ENCODE data around the gene ABTB1.

DNA sequence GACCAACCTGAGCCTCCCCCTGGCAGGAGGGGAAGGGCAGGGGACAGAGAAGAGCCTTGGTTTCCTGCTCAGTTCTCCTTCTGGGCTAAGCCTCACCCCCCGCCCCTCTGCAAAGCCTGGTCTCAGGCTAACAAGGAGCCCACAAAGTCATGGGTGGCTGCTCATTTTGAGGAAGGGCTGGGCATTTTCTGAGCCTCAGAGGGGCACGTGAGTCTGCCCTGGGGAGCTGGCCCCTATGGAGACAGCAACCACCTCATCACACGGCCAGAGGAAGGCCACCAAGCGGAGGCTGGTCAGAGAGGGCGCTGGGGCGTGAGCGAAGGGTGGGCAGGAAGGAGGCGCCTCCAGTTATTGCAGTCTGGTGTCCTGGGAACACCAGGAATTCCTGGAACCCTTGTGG lies 18.7 kb downstream of the ABTB1 start:
- no peak for TF ChIP-seq FOXK2 (conservative IDR thresholded peaks at IDR 0.05 in 1 of 2, IDR thresholded peaks at IDR 0.05 in 1 of 2; ENCODE audit: low read depth in 2 of 2)
- TF ChIP-seq, protein P1, sequence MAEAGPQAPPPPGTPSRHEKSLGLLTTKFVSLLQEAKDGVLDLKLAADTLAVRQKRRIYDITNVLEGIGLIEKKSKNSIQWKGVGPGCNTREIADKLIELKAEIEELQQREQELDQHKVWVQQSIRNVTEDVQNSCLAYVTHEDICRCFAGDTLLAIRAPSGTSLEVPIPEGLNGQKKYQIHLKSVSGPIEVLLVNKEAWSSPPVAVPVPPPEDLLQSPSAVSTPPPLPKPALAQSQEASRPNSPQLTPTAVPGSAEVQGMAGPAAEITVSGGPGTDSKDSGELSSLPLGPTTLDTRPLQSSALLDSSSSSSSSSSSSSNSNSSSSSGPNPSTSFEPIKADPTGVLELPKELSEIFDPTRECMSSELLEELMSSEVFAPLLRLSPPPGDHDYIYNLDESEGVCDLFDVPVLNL (CRISPR knock-in tag; IDR thresholded peaks at IDR 0.05; ENCODE audit: low read depth): no peak
- no peak for TF ChIP-seq EP300 (IDR thresholded peaks at IDR 0.05; ENCODE audit: low read length)
- TF ChIP-seq RCOR1 (IDR thresholded peaks at IDR 0.05; ENCODE audit: borderline replicate concordance in 1 of 2, low read depth in 2 of 2, low read length in 2 of 2): no peak
- TF ChIP-seq, protein P2, sequence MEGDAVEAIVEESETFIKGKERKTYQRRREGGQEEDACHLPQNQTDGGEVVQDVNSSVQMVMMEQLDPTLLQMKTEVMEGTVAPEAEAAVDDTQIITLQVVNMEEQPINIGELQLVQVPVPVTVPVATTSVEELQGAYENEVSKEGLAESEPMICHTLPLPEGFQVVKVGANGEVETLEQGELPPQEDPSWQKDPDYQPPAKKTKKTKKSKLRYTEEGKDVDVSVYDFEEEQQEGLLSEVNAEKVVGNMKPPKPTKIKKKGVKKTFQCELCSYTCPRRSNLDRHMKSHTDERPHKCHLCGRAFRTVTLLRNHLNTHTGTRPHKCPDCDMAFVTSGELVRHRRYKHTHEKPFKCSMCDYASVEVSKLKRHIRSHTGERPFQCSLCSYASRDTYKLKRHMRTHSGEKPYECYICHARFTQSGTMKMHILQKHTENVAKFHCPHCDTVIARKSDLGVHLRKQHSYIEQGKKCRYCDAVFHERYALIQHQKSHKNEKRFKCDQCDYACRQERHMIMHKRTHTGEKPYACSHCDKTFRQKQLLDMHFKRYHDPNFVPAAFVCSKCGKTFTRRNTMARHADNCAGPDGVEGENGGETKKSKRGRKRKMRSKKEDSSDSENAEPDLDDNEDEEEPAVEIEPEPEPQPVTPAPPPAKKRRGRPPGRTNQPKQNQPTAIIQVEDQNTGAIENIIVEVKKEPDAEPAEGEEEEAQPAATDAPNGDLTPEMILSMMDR (IDR thresholded peaks at IDR 0.05 in 2 of 3, conservative IDR thresholded peaks at IDR 0.05 in 1 of 3; ENCODE audit: insufficient read depth in 2 of 3, low read depth in 1 of 3, low read length in 3 of 3): no peak
- TF ChIP-seq SMARCE1 (IDR thresholded peaks at IDR 0.05): no peak
- TF ChIP-seq RAD21 (CRISPR knock-in tag; conservative IDR thresholded peaks at IDR 0.05 in 1 of 2, IDR thresholded peaks at IDR 0.05 in 1 of 2): no peak
- TF ChIP-seq ZNF24 (IDR thresholded peaks at IDR 0.05): no peak
- TF ChIP-seq ZNF239 (CRISPR knock-in tag; IDR thresholded peaks at IDR 0.05): no peak
- TF ChIP-seq DIDO1 (tag; IDR thresholded peaks at IDR 0.05; ENCODE audit: low read depth): no peak

Measured in K562 (cell line).